ENCODE results near the gene SEMA6A.
A peak's percentile ranks its signal among the peaks of the same experiment; 100 is the strongest.

Gene SEMA6A

DNA sequence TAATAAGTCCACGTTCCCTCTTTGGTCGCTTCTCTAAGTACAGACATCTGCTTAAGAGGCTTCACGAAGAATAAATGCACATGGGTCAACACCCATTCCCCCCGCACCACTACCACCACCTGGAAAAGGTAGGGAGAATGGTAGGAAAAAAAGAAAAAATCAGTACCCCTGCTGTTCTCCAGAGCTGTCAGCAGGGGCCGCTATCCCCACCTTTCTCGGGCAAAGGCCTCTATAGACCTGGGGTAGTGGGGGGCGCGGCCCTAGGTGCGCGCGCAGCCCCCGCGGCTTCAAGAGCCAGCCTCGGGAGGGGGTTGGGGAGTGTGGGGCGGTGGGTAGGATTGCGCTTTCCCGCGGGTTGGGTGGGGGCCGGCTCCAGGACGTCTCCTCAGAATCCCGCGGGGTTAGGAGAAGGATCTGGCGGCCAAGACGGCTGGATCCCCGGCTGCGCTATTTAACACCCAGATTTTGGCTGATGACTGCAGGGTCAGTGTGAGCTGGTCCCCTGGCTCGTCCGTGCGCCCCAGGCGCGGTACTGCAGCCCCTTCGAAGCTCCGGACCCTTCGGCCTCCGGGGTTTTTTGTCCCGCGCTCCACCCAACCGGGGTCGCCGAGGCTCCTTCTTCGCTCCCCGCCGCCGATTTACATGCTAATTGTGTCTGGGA is 1.6 kb upstream of the SEMA6A start:
- DNase-seq, result peak; percentile 66

DNA sequence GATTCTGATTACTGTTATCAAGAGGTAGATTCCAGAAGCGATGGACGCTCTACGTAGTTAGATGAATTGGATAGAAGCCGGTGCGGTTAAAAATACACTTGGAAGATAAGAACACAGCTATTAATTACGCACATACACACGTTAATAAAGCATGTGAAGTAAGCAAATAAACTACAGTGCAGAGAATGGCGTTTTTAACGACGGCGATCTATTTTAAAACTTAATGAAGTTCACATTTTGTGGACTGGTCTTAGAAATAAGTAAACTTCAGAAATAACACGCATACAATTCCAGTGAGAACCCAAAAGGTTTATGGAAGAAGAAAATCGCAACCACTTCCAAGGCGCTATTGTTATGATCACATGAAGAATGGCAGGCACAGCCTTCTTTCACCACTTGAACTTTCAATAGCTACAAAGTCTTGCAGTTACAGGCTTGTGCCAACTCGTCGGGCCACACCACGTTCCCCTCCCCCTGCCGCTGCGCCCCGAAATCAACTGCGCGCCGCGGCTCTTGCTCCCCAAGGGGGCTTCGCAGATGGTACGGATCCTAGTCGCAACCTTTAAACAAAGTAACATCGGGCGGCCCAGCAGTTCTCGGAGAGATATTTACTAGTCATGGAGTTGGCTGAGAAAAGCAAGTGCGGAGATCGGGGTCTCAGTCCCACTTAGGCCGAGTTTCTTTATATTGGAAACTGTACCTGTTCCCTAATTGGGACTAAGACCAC is 866 bp upstream of the SEMA6A start:
- DNase-seq, result no peak

DNA sequence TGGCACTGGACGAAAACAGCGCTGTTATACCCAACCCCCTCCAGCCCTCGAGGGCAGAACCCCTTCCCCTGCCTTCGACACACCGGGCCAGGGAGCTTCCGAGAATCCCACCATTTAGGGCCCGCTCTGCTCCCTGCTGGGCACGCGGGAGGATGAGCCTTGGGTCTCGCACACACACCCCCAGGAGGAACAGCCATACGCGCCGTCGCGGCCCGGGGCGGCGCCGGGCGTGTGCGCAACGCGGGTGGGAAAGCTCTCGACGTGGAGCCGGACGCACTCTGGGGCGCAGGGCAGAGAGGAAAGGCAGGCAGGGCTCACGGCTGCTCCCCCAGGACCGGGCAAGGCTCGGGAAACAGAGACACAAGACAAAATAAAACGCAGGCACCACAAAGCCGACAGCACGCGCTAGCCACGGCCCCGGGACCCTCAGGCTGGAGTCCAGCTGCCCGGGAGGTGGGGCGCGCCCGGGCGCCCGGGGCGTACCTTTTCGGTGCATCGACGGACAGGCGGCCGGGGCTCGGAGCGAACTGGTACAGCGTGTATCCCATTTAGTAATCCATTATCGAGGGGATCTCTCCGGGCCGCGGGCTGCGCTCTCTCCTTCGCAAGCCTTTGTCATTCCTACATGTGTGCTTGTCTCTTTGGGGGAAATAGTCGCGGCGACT is 789 bp downstream of the SEMA6A start:
- DNase-seq, result no peak

DNA sequence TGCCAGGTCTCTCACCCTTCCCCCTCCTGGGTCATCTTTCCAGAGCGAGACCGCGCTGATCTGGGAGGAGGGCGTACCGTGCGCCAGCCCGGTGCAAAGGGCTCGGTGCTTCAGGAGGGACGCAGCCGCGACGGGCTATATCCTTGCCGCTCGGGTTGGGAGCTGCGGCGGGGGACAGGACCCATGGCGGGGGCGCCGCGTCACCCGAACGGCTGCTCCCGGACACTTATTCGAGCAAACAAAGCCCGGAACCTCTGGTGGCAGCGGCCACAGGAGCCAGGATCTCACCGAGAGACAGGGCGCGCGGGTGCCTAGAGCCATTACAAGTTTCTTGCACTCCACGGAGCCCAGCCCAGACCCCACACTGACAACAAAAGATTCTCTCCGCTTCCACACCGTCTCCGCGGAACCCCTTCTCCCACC is 1.3 kb downstream of the SEMA6A start:
- DNase-seq, result no peak

DNA sequence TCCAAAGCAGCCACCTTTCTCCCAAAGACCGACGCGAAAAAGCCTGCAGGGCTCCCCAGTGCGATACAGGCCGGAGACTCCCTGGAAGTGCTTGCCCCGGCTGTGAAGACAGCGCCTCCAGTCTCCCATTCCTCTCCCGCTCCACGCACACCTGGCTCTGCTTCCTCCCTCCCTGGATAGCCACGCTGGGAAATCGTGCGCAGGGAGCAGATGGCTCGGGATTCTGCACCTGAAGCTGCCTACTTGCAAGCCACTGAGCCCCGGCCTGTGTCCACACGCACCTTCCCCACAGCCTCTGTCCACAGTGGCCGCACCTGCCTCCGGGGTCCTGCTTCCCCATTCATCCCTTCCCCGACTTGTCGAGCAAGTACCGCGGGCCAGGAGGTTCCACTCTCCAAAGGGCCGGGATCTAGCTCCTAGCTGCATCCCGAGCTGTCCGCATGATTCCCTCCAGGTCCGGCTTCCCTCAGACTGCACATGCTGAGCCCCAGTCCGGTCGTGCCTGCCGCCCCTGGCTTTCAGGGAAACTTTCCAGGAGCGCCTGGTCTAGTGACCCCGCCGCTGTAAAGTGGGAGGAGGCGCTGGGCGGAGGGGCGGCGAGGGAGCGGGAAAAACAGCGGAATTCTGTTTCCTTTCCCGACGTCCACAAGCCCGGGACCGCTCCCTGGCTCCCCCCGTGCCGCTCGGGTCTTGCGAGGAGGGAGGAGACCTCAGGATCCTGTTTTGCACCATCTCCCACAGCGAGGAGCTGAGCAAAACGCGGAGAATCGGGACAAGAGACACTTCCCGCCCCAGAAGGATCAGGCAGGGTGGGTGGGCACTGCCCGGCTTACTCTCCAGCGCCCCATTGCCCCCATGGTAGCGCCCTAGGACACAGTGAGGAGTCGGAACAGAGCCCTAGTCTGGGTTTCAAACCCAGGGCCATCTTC is 2.0 kb downstream of the SEMA6A start:
- DNase-seq, result no peak

DNA sequence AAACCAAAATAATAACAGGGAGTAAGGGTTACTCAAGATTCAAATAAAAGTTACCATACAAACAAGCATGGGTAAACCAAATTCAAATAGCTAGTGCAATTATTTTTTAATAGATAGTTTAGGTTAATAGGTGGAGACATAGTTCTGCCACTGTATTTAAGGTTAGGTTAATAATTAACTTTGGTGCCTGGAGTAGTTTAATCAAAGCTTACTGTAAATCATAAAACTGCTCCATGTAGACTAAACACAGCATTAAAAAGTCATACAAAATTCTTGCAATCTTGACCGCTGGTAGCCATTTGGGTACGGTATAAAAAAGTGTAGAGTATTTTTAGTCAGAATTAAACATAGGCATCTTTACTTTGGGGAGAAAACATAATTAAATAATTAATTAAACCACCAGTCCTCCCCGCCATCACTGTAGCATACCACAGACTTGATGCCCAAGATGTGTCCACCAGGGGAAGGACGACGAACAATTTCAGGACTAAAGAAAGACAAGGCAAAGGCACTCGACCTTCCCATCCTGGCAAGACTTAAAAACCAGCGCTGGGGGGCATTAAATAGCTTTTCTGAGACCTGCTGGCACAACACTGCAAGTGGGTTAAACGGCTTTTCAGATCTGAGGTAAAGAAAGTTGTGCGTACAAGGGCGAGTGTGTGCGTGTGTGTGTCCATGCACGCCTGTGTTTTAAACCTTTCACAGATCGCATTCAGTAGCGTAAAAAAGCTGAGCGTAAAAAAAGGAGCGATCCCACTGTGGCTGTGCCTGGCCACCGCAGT is 2.9 kb downstream of the SEMA6A start:
- no peak for DNase-seq

DNA sequence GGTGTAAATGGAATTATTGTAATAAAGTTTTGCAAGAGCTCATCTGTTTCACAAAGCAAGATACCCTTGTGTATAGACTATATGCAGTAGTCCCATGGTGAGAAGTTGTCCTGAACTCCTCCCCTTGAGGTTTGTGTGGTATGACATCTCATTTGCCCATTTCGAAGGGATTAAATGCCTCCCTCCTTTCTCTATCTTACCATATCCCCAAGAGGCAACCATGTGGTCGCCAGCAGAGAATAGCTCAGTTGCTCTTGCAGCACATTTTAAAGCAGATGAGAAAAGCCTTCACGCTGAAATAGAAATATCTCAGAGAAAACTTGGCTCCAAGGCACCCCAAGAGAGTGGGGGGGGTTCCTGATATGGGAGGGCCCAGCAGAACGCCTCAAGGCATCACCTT is 4.6 kb downstream of the SEMA6A start:
- DNase-seq, result no peak

DNA sequence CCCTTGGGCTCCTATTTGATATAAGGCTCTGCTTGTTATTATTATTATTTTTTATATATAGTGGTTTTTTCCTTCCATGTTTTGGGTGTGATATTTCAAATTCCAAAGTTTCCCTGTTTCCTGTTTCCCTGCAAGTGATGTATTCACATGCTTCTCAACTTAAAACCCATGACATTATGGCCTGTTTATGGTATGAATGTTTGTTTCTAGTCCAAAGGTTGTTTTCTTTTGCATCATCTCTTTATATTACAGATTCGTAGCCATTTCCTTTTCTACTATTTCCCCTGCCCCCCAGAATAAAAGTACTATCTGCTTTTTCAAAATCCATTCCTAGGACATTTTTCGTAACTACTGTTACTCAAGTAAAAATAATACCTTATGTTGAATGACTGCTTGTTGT is 7.5 kb downstream of the SEMA6A start:
- no peak for DNase-seq

DNA sequence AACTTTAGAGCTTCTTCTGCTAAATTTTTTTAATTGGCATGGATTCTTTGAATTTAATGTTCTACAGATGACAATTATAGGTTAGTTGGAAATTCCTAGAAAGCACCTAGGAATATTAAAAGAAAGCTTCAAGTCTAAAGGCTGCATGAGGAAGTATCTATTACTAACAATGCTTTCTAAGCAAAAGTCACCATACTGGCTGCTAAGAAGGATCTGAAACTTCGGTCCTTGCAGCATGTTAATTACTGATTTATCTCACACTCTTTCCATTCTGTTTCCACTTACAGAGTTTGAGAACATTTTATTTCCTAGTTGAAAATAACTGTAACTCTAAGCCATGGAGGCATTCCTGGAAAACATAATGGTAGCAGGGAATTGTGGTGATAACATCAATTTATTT is 8.4 kb downstream of the SEMA6A start:
- no peak for DNase-seq

DNA sequence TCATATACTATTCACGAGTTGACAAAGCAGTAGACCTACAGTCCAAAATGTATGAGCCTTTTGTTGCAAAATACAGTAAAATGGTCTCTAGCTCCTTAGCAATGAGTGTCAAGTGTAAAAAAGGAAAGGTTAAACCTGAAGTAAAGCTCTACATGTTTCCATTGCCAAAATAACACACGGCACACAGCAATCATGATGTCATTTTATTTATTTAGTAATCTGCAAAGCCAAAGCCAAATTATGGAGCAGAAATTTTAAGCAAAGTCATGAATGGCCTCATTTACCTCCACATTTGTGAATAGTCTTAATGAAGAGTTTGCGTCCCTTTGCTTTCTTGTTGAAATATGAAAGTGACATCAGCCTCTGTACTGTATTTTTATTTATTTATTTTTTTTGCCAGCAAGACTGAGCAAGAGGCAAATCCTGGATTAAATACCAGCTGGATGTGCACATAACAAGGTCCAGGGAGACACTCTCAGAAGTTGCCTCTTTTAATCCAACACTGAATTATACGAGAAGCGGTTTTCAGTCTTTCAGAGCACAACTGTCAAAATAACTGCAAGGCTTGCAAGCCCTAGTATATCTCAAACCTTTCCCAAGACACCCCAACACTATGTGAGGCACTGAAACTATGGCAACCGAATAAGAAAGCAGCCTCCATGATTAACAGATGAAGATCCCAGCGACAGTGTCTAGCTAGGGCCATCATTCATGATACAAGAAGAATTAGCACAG is 9.7 kb downstream of the SEMA6A start:
- no peak for DNase-seq

DNA sequence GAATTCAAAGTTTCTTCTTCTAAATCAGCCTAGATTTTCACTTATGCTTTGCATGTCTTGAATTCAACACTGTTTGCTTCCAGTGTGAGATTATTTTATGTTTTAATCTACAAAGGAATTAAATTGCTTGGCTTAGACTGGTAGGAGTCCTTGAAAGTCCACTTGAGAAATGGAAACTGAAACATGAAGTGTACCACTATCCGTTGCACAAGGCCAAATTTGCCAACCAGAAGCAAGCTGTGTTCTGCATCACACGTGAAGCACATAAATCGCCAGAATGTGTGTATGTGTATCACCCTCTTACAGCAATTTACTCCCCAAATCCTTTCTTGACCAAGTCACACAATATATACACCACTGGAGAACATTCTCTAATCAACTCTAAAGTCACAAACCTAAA is 10.3 kb downstream of the SEMA6A start:
- no peak for DNase-seq

DNA sequence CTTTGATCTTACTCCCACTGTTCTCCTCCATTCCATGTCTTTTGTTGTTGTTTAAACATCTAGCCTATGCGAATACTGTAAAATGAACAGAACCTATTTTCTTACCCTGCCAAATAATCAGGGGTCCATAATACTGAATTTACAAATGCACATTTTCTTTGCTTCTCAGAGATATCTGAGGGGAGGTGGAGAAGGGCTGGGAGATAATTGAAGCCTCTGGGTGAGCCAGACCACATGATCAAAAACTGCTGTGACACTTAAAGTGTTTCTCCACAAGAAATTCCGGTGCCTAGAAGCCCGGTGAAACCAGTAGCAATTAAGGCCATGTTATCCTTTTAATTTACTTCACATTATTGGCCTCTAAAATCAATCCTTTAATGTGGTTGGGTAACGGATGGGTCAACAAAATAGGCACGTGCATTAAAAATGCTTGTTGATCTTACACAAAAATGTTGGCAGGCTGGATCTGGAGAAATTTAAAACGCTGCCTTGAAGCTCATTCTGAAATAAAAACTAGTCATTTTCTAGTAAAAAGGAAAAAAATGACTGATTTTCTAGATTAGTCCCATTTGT is 10.8 kb downstream of the SEMA6A start:
- DNase-seq, result no peak

DNA sequence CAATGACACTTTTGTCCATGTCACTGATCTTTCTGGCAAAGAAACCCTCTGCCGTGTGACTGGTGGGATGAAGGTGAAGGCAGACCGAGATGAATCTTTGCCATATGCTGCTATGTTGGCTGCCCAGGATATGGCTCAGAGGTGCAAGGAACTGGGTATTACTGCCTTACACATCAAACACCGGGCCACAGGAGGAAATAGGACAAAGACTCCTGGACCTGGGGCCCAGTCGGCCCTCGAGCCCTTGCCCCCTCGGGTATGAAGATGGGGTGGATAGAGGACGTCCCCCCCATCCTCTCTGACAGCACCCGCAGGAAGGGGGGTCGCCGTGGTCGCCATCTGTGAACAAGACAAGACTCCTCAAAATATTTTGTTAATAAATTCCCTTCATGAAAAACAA is 12.0 kb downstream of the SEMA6A start:
- DNase-seq, result no peak

DNA sequence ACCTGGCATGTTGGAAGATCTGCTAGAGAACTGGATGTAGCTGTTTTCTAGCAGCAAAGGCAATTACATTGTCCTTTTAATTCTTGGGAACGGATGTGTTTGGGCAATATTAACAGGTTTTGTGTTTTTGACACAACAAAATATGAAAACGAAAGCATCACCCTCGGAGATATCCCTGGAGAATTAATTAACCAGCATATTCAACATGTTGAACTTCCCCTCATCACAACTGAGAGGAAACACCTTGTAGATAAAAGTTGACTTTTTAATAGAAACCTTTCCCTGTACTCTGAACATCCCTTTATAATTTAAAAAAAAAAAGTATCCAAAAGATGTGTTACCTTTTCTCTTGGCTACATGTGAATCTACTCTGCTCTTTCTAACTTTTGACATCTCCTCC is 13.0 kb downstream of the SEMA6A start:
- no peak for DNase-seq

DNA sequence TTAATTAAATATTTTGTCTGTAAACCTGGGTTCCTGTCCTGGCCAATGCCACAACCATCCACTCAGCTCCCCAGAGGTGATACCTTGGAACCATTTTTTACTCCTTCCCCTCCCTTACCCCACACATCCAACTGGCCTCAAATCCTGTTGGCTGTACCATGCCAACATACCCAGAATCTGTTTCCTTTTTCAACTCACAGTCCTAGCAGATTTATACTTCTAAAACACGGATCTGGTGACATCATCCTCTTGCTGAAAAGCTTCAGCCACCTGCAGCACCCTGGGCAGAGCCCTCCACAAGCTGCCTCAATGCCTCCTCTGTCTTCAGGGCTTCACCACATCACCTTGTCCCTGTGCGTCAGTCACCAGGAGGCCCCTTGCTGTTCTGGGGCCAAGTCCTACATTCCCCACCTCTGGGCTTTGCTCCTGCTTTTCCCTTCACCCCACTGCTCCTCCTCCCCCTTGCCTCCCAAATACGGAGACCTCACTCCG is 14.9 kb downstream of the SEMA6A start:
- DNase-seq, result no peak

DNA sequence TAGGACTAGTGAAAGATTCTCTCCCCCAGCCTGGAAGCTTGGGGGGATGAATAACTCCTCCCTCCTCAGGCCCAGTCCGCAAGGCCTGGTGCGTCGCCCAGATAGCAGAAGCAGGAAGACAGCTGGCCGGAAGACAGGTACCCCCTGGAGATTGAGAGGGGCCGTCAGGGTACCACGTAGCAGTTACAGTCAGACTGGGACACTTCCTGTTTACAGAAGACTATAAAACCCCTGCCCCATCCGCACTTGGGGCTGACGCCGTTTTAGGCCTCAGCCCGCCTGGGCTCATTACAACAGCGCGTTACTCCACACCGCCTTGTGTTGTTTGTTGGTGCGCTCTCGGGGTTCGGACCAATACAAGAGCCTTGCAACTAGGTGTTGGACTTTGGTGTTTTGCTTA is 15.4 kb downstream of the SEMA6A start:
- no peak for DNase-seq

DNA sequence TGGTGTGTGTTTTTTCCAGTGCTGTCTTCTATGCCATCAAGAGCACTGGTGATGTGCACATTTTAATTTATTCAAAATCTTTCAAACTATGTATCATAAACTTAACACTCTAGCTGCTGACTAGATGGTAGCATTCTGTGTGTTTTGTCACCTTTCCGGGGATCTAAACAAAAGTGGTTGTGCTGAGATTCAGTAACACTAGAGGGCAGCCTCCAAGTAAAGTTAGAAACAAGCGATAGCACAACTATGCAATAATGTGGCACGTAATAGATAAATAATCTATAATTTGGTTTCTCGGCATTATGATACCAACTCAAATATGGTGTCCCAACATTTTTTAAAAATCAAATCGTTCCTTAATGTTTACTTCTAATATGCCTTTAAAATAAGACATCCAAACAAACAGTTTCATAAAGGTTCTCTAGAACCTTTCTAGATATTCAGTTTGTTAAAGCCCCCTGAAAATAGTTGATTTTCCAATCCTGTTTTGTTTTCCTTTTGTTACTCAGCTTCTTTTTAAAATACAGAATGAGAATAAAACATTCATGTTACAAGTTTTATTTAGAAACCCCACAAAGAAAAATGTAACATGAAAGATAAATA is 16.9 kb downstream of the SEMA6A start:
- no peak for DNase-seq

DNA sequence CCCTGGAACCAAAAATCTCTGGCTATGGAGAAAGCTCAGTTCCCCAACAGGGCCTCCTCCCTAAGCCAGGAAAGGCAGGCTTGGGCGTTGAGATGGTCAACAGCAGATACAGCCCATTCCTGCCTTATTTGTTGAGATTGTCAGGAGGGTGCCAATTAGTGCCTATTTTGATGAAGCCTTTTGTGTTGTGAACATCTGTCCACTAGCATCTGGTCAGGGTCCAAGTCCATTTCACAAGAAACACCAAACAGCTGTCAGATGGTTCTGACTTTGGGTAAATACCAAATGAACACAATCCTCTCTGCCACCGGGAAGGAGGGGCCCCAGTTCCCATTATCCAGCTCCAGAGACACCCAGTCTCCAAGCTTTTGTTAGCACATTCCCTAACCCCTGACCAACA is 19.9 kb downstream of the SEMA6A start:
- no peak for DNase-seq

DNA sequence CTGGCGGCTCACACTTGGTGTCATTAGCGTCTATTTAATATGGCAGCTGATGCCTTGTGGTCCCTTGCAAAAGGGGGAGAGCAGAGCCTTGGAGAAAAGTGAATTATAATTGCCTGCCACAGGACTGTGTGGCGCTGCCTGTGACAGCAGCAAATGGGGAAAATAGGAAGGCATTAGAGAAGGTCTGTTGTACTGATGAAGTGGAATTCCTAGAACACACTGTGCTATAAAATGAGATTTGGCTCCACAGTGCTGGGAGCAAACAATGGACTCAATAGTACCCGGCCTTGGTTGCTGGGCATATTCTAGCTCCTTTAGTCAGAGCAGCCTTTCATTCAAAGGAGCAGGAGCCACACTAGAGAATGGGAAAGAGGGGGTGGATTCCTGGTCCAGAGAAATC is 21.3 kb downstream of the SEMA6A start:
- no peak for DNase-seq

DNA sequence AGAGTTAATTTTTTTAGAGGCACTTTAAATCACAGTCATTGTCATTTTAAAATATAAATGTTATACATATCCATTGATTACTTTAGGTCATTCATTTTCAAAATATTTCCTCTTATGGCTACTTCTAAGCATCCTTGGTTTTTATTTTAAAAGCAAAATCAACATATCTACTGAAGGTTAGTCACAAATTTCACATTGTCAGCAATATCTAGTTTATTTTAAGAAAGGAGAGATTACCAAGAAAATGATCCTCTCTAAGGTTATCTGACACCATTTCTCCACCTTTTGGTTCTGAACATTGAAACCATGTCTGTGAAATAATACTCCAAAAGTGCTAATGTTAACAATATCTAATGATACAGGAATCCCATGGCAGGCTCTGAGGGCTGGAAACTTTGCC is 24.5 kb downstream of the SEMA6A start:
- no peak for DNase-seq

DNA sequence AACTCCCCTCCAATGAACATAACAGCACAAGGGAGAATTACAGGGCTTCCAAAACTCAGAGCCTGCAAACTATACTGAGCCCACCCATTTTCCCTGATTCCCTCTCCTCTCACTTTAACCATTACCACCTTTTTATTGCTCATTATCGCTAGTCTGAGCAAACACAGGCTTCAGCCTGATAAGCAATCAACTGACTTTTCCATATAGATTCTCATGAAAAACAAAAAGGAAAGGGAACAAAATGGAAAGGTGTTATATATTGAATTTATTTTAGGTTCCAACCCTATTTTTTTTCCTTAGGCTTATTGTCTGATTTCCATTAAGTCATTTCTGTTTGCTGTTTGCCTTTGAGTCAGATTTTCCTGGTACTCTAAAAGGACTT is 27.9 kb downstream of the SEMA6A start:
- DNase-seq, result no peak

Measured in activated effector memory CD4-positive, alpha-beta T cell treated with anti-CD3 and anti-CD28 coated beads, Interleukin-2, amount 50 U/mL, for 16 hours (primary cell).